Measurements from ENCODE around the gene NEMF. TPM values are rescaled to one million over a fixed set of nuclear protein-coding genes. Genes with fewer than 3 reads are reported as not detected.

The NEMF gene
- polyA plus RNA-seq, 1 donor from 2014 or later = 91.0 TPM

DNA sequence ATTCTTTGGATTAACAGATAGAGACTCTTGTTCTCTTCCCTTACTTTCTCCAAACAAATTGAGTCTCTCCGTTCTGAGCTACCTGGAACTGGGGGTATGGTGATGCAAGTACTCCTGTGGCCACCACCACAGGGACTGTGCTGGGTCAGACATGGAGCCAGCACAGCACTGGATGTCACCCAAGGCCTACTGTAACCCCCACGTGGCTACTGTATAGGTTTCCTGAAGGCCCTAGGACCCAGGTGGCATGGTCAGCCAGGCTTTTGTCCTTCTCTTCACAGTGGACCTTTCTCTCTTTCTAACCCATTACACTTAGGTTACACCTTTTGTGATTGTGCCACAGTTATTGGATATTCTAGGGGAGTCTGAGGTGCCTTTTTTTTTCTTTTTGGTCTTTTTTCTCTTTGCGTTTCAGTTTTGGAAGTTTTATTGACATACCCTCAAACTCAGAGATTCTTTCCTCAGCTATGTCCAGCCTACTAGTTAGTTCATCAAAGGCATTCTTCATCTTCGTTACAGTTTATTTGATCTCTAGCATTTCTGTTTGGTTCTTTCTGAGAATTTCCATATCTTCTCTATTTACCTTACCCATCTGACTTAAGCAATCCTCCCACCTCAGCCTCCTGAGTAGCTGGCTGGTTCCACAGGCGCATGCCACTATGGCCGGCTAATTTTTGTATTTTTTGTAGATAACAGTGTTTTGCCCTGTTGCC is 90.6 kb downstream of the NEMF start:
- Histone ChIP-seq H3K9me3 (ENCODE audit: low read length) (no peaks in the 10 kb centered on the region), H3K4me3 (ENCODE audit: low read length) (no peak overlapping the region), H3K9me2 (ENCODE audit: insufficient read depth, low read length) (no peaks in the 10 kb centered on the region), H2AFZ (ENCODE audit: low read depth, low read length) (no peak overlapping the region), H3K9ac (ENCODE audit: low read length) (no peak overlapping the region), H3K27me3 (ENCODE audit: insufficient read depth, low read depth, low read length) (no peaks in the 10 kb centered on the region), H4K20me1 (ENCODE audit: insufficient read depth) (no peaks in the 10 kb centered on the region), H3K27ac (ENCODE audit: low read length) (no peak overlapping the region), H3F3A (ENCODE audit: insufficient read depth, low read length, poor library complexity, severe bottlenecking) (no peaks in the 10 kb centered on the region), H3K79me2 (replicated peaks; ENCODE audit: insufficient read depth, low read length) (no peaks in the 10 kb centered on the region), H3K36me3 (ENCODE audit: insufficient read depth, low read length) (no peaks in the 10 kb centered on the region), H3K4me2 (ENCODE audit: low read length) (no peak overlapping the region)
- TF ChIP-seq, protein P1, sequence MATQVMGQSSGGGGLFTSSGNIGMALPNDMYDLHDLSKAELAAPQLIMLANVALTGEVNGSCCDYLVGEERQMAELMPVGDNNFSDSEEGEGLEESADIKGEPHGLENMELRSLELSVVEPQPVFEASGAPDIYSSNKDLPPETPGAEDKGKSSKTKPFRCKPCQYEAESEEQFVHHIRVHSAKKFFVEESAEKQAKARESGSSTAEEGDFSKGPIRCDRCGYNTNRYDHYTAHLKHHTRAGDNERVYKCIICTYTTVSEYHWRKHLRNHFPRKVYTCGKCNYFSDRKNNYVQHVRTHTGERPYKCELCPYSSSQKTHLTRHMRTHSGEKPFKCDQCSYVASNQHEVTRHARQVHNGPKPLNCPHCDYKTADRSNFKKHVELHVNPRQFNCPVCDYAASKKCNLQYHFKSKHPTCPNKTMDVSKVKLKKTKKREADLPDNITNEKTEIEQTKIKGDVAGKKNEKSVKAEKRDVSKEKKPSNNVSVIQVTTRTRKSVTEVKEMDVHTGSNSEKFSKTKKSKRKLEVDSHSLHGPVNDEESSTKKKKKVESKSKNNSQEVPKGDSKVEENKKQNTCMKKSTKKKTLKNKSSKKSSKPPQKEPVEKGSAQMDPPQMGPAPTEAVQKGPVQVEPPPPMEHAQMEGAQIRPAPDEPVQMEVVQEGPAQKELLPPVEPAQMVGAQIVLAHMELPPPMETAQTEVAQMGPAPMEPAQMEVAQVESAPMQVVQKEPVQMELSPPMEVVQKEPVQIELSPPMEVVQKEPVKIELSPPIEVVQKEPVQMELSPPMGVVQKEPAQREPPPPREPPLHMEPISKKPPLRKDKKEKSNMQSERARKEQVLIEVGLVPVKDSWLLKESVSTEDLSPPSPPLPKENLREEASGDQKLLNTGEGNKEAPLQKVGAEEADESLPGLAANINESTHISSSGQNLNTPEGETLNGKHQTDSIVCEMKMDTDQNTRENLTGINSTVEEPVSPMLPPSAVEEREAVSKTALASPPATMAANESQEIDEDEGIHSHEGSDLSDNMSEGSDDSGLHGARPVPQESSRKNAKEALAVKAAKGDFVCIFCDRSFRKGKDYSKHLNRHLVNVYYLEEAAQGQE (IDR thresholded peaks at IDR 0.05; ENCODE audit: borderline replicate concordance) = no peak
- TF ChIP-seq, protein P2, sequence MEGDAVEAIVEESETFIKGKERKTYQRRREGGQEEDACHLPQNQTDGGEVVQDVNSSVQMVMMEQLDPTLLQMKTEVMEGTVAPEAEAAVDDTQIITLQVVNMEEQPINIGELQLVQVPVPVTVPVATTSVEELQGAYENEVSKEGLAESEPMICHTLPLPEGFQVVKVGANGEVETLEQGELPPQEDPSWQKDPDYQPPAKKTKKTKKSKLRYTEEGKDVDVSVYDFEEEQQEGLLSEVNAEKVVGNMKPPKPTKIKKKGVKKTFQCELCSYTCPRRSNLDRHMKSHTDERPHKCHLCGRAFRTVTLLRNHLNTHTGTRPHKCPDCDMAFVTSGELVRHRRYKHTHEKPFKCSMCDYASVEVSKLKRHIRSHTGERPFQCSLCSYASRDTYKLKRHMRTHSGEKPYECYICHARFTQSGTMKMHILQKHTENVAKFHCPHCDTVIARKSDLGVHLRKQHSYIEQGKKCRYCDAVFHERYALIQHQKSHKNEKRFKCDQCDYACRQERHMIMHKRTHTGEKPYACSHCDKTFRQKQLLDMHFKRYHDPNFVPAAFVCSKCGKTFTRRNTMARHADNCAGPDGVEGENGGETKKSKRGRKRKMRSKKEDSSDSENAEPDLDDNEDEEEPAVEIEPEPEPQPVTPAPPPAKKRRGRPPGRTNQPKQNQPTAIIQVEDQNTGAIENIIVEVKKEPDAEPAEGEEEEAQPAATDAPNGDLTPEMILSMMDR (IDR thresholded peaks at IDR 0.05; ENCODE audit: poor library complexity, severe bottlenecking) = no peak
- no peak for TF ChIP-seq SMC3 (conservative IDR thresholded peaks at IDR 0.05; ENCODE audit: poor library complexity)
- no peak for TF ChIP-seq EZH2 (IDR thresholded peaks at IDR 0.05; ENCODE audit: borderline replicate concordance, insufficient read depth, low read length, poor library complexity, severe bottlenecking)

DNA sequence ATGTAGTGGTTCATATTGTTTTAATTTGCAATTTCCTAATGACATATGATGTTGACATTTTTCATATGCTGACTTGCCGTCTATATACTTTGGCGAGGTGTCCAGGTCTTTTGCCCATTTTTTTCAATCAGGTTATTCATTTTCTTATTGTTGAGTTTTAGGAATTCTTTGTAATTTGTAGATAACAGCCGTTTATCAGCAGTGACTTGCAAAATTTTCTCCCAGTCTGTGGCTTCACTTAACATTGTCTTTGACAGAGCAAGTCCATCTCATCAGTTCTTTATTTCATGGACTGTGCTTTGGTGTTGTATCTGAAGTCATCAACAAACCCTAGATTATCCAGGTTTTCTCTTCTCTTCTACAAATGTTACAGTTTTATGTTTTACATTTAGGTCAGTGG is 97.2 kb downstream of the NEMF start:
- no peak overlapping the region for H3K4me2 ChIP-seq (ENCODE audit: low read length)
- no peak for TF ChIP-seq SMC3 (conservative IDR thresholded peaks at IDR 0.05; ENCODE audit: poor library complexity)
- TF ChIP-seq, protein P2 (IDR thresholded peaks at IDR 0.05; ENCODE audit: poor library complexity, severe bottlenecking) = no peak
- TF ChIP-seq TAF1 (IDR thresholded peaks at IDR 0.05; ENCODE audit: low read depth) = no peak
- TF ChIP-seq RAD21 (conservative IDR thresholded peaks at IDR 0.05) = no peak
- TF ChIP-seq EZH2 (IDR thresholded peaks at IDR 0.05; ENCODE audit: borderline replicate concordance, insufficient read depth, low read length, poor library complexity, severe bottlenecking) = no peak
- TF ChIP-seq EP300 (conservative IDR thresholded peaks at IDR 0.05; ENCODE audit: poor library complexity, severe bottlenecking) = no peak
- no peak for TF ChIP-seq POLR2AphosphoS5 (IDR thresholded peaks at IDR 0.05)
- no peak for TF ChIP-seq MXI1 (conservative IDR thresholded peaks at IDR 0.05; ENCODE audit: poor library complexity, severe bottlenecking)
- no peak overlapping the region for H3K9ac ChIP-seq (ENCODE audit: low read length)
- no peaks in the 10 kb centered on the region for H4K20me1 ChIP-seq (ENCODE audit: insufficient read depth)
- no peaks in the 10 kb centered on the region for H3K9me2 ChIP-seq (ENCODE audit: insufficient read depth, low read length)
- no peak overlapping the region for H3K27ac ChIP-seq (ENCODE audit: low read length)
- no peaks in the 10 kb centered on the region for H3K79me2 ChIP-seq (replicated peaks; ENCODE audit: insufficient read depth, low read length)
- H2AFZ ChIP-seq (ENCODE audit: low read depth, low read length) = no peak overlapping the region
- H3F3A ChIP-seq (ENCODE audit: insufficient read depth, low read length, poor library complexity, severe bottlenecking) = no peaks in the 10 kb centered on the region
- no peak overlapping the region for H3K4me3 ChIP-seq (ENCODE audit: low read length)
- no peaks in the 10 kb centered on the region for H3K9me3 ChIP-seq (ENCODE audit: low read length)
- H3K27me3 ChIP-seq (ENCODE audit: insufficient read depth, low read depth, low read length) = no peaks in the 10 kb centered on the region
- no peaks in the 10 kb centered on the region for H3K36me3 ChIP-seq (ENCODE audit: insufficient read depth, low read length)
